AG04449 (cell line): ENCODE results near the gene DFFA.

Experiments
- CTCF ChIA-PET: fragments of 350-600 bp; formaldehyde crosslinking; extraction: SDS; loops from one replicate; lab custom pipeline; 2021; ENCODE audit warnings: antibody characterized with exemption; lab: Yijun Ruan, JAX
- POLR2A ChIA-PET: fragments of 400-600, 350-600 bp; formaldehyde crosslinking; extraction: SDS; loops from one replicate; lab custom pipeline; 2020; ENCODE audit warnings: antibody characterized with exemption, inconsistent platforms; lab: Yijun Ruan, JAX
- DNase-seq: peaks from one replicate; pipeline ENCODE4 v3.0.0-alpha.2; 2010; ENCODE audit warnings: low read depth, low spot score
- H3K4me3 ChIP-seq: 2 replicates; pipeline ENCODE4 v1.5.1; 2011; ENCODE audit warnings: low read depth, mild to moderate bottlenecking, control low read depth, low read length
- CTCF ChIP-seq: IDR thresholded peaks from one replicate; pipeline ENCODE4 v1.5.1; 2011; ENCODE audit warnings: mild to moderate bottlenecking, moderate library complexity, low read length, control low read depth, inconsistent platforms; ENCODE audit not compliant: insufficient read depth; ENCODE audit errors: missing control alignments

DFFA gene

GRCh38 chr1:10490286-10490970 is 18.1 kb upstream of the DFFA start:
- H3K4me3 ChIP-seq = no peak overlapping the region
- ChIA-PET CTCF (interaction anchor here (1.0 to 15.4 kb wide), 6 partner anchors 8 to 377 kb away, joined by 4 to 332 read pairs (median 38); partner anchors contain the start of gene CENPS), POLR2A (interaction anchor here (0.6 kb wide), 1 partner anchor 39 kb away, joined by 3 read pairs; no protein-coding TSS in a partner anchor)
- DNase-seq = no peak
- no peak for TF ChIP-seq CTCF

- DNase-seq = no peak
- CTCF ChIA-PET = interaction anchor here (0.8 to 15.4 kb wide), 5 partner anchors 9 to 378 kb away, joined by 3 to 332 read pairs (median 4); partner anchors contain the start of gene CENPS
- H3K4me3 ChIP-seq = no peak overlapping the region
- no peak for TF ChIP-seq CTCF
- POLR2A ChIA-PET = interaction anchor here (0.6 kb wide), 1 partner anchor 38 kb away, joined by 3 read pairs; no protein-coding TSS in a partner anchor
Observed at GRCh38 chr1:10489291-10490055, 17.1 kb upstream of the DFFA start.

GRCh38 chr1:10484521-10484920 is 12.2 kb upstream of the DFFA start:
- H3K4me3 ChIP-seq = no peak overlapping the region
- no peak for DNase-seq
- TF ChIP-seq CTCF = no peak
- POLR2A ChIA-PET = no interaction called here
- CTCF ChIA-PET = interaction anchor here (1.3 to 15.4 kb wide), 3 partner anchors 10 to 51 kb away, joined by 3 to 332 read pairs (median 59); partner anchors contain the start of gene CENPS

GRCh38 chr1:10480614-10481013 is 8.3 kb upstream of the DFFA start:
- POLR2A ChIA-PET = no interaction called here
- CTCF ChIA-PET = interaction anchor here (6.6 kb wide), 1 partner anchor 13 kb away, joined by 69 read pairs; no protein-coding TSS in a partner anchor

GRCh38 chr1:10479296-10479695 is 7.0 kb upstream of the DFFA start:
- no peak overlapping the region for H3K4me3 ChIP-seq
- POLR2A ChIA-PET = no interaction called here
- no peak for DNase-seq
- TF ChIP-seq CTCF = no peak
- CTCF ChIA-PET = interaction anchor here (6.6 kb wide), 1 partner anchor 15 kb away, joined by 69 read pairs; no protein-coding TSS in a partner anchor

More at GRCh38 chr1:10480614-10481013, 8.3 kb upstream of the DFFA start:
- DNase-seq = no peak
- H3K4me3 ChIP-seq = no peak overlapping the region
- TF ChIP-seq CTCF = no peak

GRCh38 chr1:10475510-10475909 is 3.2 kb upstream of the DFFA start:
- DNase-seq = no peak
- POLR2A ChIA-PET = no interaction called here
- TF ChIP-seq CTCF = no peak
- peak overlapping the region; percentile 91 for H3K4me3 ChIP-seq
- CTCF ChIA-PET = interaction anchor here (1.5 to 1.6 kb wide), 2 partner anchors 19 to 98 kb away, joined by 7 to 9 read pairs; no protein-coding TSS in a partner anchor
